GM19043 (cell line): ENCODE data around the gene HOMER1.

Experiments used
- ATAC-seq: cut with Tn5 transposase; IDR thresholded peaks from one replicate; pipeline ENCODE4 v1.9.1; 2021; ENCODE audit warnings: low read depth; ENCODE audit not compliant: unreplicated experiment

Gene HOMER1

GRCh38 chr5:79513704-79514390, at the start of gene HOMER1:
TSS of gene HOMER1 (minus strand) at chr5:79514134. CDS start at chr5:79512774, 1,360 bp downstream.
- ATAC-seq: peak; percentile 42

- no peak for ATAC-seq
Measured at GRCh38 chr5:79563247-79563590, 49.3 kb upstream of the HOMER1 start.

GRCh38 chr5:79562351-79563246, 48.7 kb upstream of the HOMER1 start:
- no peak for ATAC-seq

- peak; percentile 30 for ATAC-seq
Measured at GRCh38 chr5:79561525-79561893, 47.6 kb upstream of the HOMER1 start.

- peak; percentile 73 for ATAC-seq
Measured at GRCh38 chr5:79560771-79561524, 47.0 kb upstream of the HOMER1 start.

- no peak for ATAC-seq
Measured at GRCh38 chr5:79555418-79555817, 41.5 kb upstream of the HOMER1 start.

- no peak for ATAC-seq
Measured at GRCh38 chr5:79552984-79553383, 39.0 kb upstream of the HOMER1 start.

- ATAC-seq: no peak
Measured at GRCh38 chr5:79547982-79548381, 34.0 kb upstream of the HOMER1 start.

- ATAC-seq: no peak
Measured at GRCh38 chr5:79547429-79547822, 33.5 kb upstream of the HOMER1 start.

GRCh38 chr5:79546782-79547428, 33.0 kb upstream of the HOMER1 start:
- no peak for ATAC-seq

GRCh38 chr5:79544131-79544530, 30.2 kb upstream of the HOMER1 start:
- ATAC-seq: no peak

- no peak for ATAC-seq
Measured at GRCh38 chr5:79540939-79541338, 27.0 kb upstream of the HOMER1 start.

- no peak for ATAC-seq
Measured at GRCh38 chr5:79536193-79536906, 22.4 kb upstream of the HOMER1 start.

- no peak for ATAC-seq
Measured at GRCh38 chr5:79535477-79536192, 21.7 kb upstream of the HOMER1 start.

- ATAC-seq: no peak
Measured at GRCh38 chr5:79529110-79529509, 15.2 kb upstream of the HOMER1 start.

- no peak for ATAC-seq
Measured at GRCh38 chr5:79527431-79527830, 13.5 kb upstream of the HOMER1 start.

GRCh38 chr5:79526928-79527327, 13.0 kb upstream of the HOMER1 start:
- ATAC-seq: no peak

GRCh38 chr5:79526493-79526892, 12.6 kb upstream of the HOMER1 start:
- no peak for ATAC-seq

GRCh38 chr5:79521156-79521555, 7.2 kb upstream of the HOMER1 start:
- no peak for ATAC-seq
